Esophagus muscularis mucosa (tissue), 4 donors: Measurements from ENCODE around the gene CDIPT.

Source experiments
- EP300 ChIP-seq: sonication (generic); formaldehyde crosslinking; IDR thresholded peaks from one replicate; pipeline ENCODE4 v1.6.1; 2017; ENCODE audit warnings: antibody characterized with exemption
- POLR2A ChIP-seq: fragments of 450-650 bp; IDR thresholded peaks from one replicate; pipeline ENCODE4 v1.6.1; 2017; ENCODE audit warnings: antibody characterized with exemption, moderate library complexity, mild to moderate bottlenecking, low read depth
- TF ChIP-seq, protein P1 (sequence below), 3 experiments: fragments of 200-600 bp in 2 of 3; fragments of 450-650 bp in 1 of 3; sonication (generic) in 2 of 3; IDR thresholded peaks; one replicate each; pipeline ENCODE4 v1.5.1; 2017 to 2019; ENCODE audit warnings: antibody characterized with exemption in 3 of 3, mild to moderate bottlenecking in 2 of 3, moderate library complexity in 1 of 3

DNA sequence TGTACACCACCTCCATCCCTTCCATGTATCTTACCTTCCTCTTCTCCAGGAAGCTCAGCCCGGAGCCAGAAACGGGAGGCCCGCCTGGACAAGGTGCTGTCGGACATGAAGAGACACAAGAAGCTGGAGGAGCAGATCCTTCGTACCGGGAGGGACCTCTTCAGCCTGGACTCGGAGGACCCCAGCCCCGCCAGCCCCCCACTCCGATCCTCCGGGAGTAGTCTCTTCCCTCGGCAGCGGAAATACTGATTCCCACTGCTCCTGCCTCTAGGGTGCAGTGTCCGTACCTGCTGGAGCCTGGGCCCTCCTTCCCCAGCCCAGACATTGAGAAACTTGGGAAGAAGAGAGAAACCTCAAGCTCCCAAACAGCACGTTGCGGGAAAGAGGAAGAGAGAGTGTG is 43.5 kb downstream of the CDIPT start:
- TF ChIP-seq, protein P1, sequence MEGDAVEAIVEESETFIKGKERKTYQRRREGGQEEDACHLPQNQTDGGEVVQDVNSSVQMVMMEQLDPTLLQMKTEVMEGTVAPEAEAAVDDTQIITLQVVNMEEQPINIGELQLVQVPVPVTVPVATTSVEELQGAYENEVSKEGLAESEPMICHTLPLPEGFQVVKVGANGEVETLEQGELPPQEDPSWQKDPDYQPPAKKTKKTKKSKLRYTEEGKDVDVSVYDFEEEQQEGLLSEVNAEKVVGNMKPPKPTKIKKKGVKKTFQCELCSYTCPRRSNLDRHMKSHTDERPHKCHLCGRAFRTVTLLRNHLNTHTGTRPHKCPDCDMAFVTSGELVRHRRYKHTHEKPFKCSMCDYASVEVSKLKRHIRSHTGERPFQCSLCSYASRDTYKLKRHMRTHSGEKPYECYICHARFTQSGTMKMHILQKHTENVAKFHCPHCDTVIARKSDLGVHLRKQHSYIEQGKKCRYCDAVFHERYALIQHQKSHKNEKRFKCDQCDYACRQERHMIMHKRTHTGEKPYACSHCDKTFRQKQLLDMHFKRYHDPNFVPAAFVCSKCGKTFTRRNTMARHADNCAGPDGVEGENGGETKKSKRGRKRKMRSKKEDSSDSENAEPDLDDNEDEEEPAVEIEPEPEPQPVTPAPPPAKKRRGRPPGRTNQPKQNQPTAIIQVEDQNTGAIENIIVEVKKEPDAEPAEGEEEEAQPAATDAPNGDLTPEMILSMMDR (IDR thresholded peaks at IDR 0.05), result no peak
- TF ChIP-seq EP300, result no peak
- no peak for TF ChIP-seq POLR2A
